ENCODE results near the gene NDUFA8.
"Not testable (repeated sequence)": the region's sequence is repeated elsewhere in the genome, so short reads cannot be mapped to it uniquely, and the experiment has no call there.

The NDUFA8 gene

GRCh38 chr9:122119166-122119521 is 40.4 kb downstream of the NDUFA8 start:
- DNase-seq: no peak

GRCh38 chr9:122118343-122119165 is 41.0 kb downstream of the NDUFA8 start:
- no peak for DNase-seq

GRCh38 chr9:122117241-122117640 is 42.3 kb downstream of the NDUFA8 start:
- not testable (repeated sequence) for DNase-seq

GRCh38 chr9:122116448-122117173 is 43.0 kb downstream of the NDUFA8 start:
- no peak for DNase-seq

- DNase-seq: no peak
Observed at GRCh38 chr9:122116040-122116439, 43.5 kb downstream of the NDUFA8 start.

- no peak for DNase-seq
Observed at GRCh38 chr9:122115176-122116035, 44.2 kb downstream of the NDUFA8 start.

GRCh38 chr9:122113574-122113973 is 46.0 kb downstream of the NDUFA8 start:
- DNase-seq: no peak

GRCh38 chr9:122112238-122112637 is 47.3 kb downstream of the NDUFA8 start:
- DNase-seq: no peak

- DNase-seq: no peak
Observed at GRCh38 chr9:122111413-122112085, 48.0 kb downstream of the NDUFA8 start.

- no peak for DNase-seq
Observed at GRCh38 chr9:122110100-122110833, 49.3 kb downstream of the NDUFA8 start.

- no peak for DNase-seq
Observed at GRCh38 chr9:122109035-122109813, 50.4 kb downstream of the NDUFA8 start.

GRCh38 chr9:122107291-122107805 is 52.2 kb downstream of the NDUFA8 start:
- DNase-seq: no peak

- DNase-seq: no peak
Observed at GRCh38 chr9:122106576-122106975, 53.0 kb downstream of the NDUFA8 start.

- no peak for DNase-seq
Observed at GRCh38 chr9:122103985-122104384, 55.6 kb downstream of the NDUFA8 start.

- no peak for DNase-seq
Observed at GRCh38 chr9:122102156-122102555, 57.4 kb downstream of the NDUFA8 start.

- no peak for DNase-seq
Observed at GRCh38 chr9:122100756-122101155, 58.8 kb downstream of the NDUFA8 start.

- peak; percentile 39 for DNase-seq
Observed at GRCh38 chr9:122099271-122099869, 60.2 kb downstream of the NDUFA8 start.

GRCh38 chr9:122097679-122098315 is 61.8 kb downstream of the NDUFA8 start:
- DNase-seq: no peak

GRCh38 chr9:122096620-122097415 is 62.8 kb downstream of the NDUFA8 start:
- no peak for DNase-seq
